ENCODE results near the gene SYT1.

GRCh38 chr12:79423560-79423959 is 559.0 kb downstream of the SYT1 start:
- TF ChIP-seq ARNTL (CRISPR knock-in tag; IDR thresholded peaks at IDR 0.05; ENCODE audit: borderline replicate concordance, low read depth) (no peak), ZFP30 (CRISPR knock-in tag; IDR thresholded peaks at IDR 0.05) (no peak), CREB5 (CRISPR knock-in tag; IDR thresholded peaks at IDR 0.05; ENCODE audit: low read depth) (no peak), SNAI2 (CRISPR knock-in tag; IDR thresholded peaks at IDR 0.05) (no peak)

Measured in SK-N-SH treated with all-trans-retinoic acid at 6 μM for 48 hours (cell line).